HG03378 (cell line): Measurements from ENCODE around the gene GARNL3.

Source experiments
- ATAC-seq: cut with Tn5 transposase; IDR thresholded peaks from one replicate; pipeline ENCODE4 v1.9.1; 2021; ENCODE audit warnings: mild to moderate bottlenecking, moderate library complexity; ENCODE audit not compliant: unreplicated experiment

Gene GARNL3

GRCh38 chr9:127382541-127382940, 118.0 kb downstream of the GARNL3 start:
- ATAC-seq, result no peak

GRCh38 chr9:127384016-127384730, 119.6 kb downstream of the GARNL3 start:
- ATAC-seq, result no peak

- no peak for ATAC-seq
Observed at GRCh38 chr9:127384901-127385300, 120.3 kb downstream of the GARNL3 start.

- no peak for ATAC-seq
Observed at GRCh38 chr9:127386249-127386648, 121.7 kb downstream of the GARNL3 start.

- no peak for ATAC-seq
Observed at GRCh38 chr9:127386981-127387380, 122.4 kb downstream of the GARNL3 start.

- peak; percentile 74 for ATAC-seq
Observed at GRCh38 chr9:127388037-127388855, 123.7 kb downstream of the GARNL3 start.

- no peak for ATAC-seq
Observed at GRCh38 chr9:127388856-127389238, 124.3 kb downstream of the GARNL3 start.

GRCh38 chr9:127389381-127390247, 125.0 kb downstream of the GARNL3 start:
- no peak for ATAC-seq

GRCh38 chr9:127390248-127390545, 125.6 kb downstream of the GARNL3 start:
- ATAC-seq, result no peak

- ATAC-seq, result no peak
Observed at GRCh38 chr9:127390563-127390962, 126.0 kb downstream of the GARNL3 start.

- no peak for ATAC-seq
Observed at GRCh38 chr9:127392166-127392565, 127.6 kb downstream of the GARNL3 start.

- no peak for ATAC-seq
Observed at GRCh38 chr9:127392976-127393375, 128.4 kb downstream of the GARNL3 start.

- no peak for ATAC-seq
Observed at GRCh38 chr9:127393645-127394044, 129.1 kb downstream of the GARNL3 start.

- ATAC-seq, result no peak
Observed at GRCh38 chr9:127395497-127396252, 131.1 kb downstream of the GARNL3 start.

- ATAC-seq, result peak; percentile 10
Observed at GRCh38 chr9:127396253-127396807, 131.8 kb downstream of the GARNL3 start.

- peak; percentile 96 for ATAC-seq
Observed at GRCh38 chr9:127396808-127397645, 132.5 kb downstream of the GARNL3 start, which contains the start of gene SLC2A8. Gene SLC2A8 (plus strand): TSS chr9:127397169. CDS start chr9:127397231, 62 bp downstream.

GRCh38 chr9:127397646-127398274, 133.2 kb downstream of the GARNL3 start:
- no peak for ATAC-seq

GRCh38 chr9:127398275-127398647, 133.7 kb downstream of the GARNL3 start:
- no peak for ATAC-seq
